ENCODE data around the gene MAP4K4.

Gene MAP4K4

DNA sequence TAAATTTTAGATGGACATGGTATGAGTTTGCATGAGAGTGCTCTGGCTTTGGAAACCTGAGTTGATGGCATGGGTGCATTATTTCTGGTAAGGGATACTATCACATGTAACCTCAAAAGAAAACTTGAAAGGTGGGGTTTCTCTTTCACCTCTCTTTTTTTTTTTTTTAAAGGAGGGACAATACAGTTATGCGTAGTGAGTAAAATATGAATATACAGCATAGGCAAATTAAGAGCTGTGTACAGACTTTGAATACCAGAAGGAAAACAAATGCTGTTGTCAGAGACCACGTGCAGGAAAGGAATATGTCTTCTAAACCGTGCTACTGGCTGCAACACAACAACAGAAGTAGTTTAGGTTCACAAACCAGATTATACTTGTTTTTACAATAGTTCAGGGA lies 82.1 kb downstream of the MAP4K4 start:
- TF ChIP-seq, protein P1, sequence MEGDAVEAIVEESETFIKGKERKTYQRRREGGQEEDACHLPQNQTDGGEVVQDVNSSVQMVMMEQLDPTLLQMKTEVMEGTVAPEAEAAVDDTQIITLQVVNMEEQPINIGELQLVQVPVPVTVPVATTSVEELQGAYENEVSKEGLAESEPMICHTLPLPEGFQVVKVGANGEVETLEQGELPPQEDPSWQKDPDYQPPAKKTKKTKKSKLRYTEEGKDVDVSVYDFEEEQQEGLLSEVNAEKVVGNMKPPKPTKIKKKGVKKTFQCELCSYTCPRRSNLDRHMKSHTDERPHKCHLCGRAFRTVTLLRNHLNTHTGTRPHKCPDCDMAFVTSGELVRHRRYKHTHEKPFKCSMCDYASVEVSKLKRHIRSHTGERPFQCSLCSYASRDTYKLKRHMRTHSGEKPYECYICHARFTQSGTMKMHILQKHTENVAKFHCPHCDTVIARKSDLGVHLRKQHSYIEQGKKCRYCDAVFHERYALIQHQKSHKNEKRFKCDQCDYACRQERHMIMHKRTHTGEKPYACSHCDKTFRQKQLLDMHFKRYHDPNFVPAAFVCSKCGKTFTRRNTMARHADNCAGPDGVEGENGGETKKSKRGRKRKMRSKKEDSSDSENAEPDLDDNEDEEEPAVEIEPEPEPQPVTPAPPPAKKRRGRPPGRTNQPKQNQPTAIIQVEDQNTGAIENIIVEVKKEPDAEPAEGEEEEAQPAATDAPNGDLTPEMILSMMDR (IDR thresholded peaks at IDR 0.05; ENCODE audit: insufficient read depth, low read length, poor library complexity, severe bottlenecking) = no peak
- Histone ChIP-seq H3K36me3 (ENCODE audit: control insufficient read depth, insufficient read depth, low read length) (no peaks in the 10 kb centered on the region), H3K4me3 (replicated peaks; ENCODE audit: low read depth, low read length) (no peak overlapping the region), H3K27me3 (replicated peaks; ENCODE audit: control insufficient read depth, insufficient read depth, low read length) (no peaks in the 10 kb centered on the region; the same call in 1 of the 2 replicates)
- DNase-seq (ENCODE audit: extremely low read depth, insufficient read length) = no peak

DNA sequence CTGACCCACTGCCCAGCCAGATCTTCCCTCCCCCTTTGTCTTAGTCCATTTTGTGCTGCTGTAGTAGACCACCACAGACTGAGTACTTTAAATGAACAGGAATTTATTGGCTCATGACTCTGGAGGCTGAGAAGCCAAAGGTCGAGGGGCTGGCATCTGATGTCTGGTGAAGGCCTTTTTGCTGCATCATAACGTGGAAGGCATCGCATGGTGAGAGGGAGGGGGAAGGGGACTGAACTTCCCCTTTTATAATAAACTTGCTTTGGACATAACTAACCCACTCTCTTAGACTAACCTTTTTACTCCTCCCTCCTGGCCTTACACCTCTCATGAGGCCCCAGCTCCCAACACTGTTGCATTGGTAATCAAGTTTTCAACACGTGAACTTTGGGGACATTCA lies 83.8 kb downstream of the MAP4K4 start:
- DNase-seq (ENCODE audit: extremely low read depth, insufficient read length) = no peak
- no peak overlapping the region for H3K4me3 ChIP-seq (replicated peaks; ENCODE audit: low read depth, low read length)
- no peaks in the 10 kb centered on the region for H3K36me3 ChIP-seq (ENCODE audit: control insufficient read depth, insufficient read depth, low read length)
- no peaks in the 10 kb centered on the region for H3K27me3 ChIP-seq (replicated peaks; ENCODE audit: control insufficient read depth, insufficient read depth, low read length)
- TF ChIP-seq, protein P1 (IDR thresholded peaks at IDR 0.05; ENCODE audit: insufficient read depth, low read length, poor library complexity, severe bottlenecking) = no peak

DNA sequence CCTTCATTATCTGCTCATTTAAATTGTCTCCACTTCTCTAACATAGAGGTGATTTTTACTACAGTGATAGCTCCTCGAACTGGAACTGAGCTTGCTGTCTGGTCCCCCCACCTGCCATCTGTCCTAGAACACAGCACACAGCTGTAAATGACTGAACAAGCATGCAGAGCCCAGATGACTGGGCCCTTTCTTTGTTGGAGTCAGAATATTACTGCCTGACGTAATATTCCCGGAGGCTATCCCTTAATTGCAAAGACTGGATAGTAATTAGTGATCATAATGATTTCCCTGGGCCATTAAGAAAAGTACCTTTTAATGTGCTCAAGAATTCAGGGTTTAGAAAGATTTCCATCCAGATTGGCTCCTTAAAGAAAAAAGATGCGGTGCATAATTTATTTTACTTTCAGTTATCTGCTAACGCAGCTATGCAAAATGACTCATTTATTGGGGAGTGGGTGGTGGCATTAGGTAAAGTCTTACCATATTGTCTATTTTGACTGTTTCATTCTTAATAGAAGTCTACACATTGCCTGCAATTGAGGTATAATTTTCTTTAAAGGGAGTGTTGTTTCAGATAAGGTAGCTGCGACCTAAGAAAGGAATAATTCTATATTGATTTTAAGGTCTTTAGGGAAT lies 84.4 kb downstream of the MAP4K4 start:
- Histone ChIP-seq H3K4me3 (replicated peaks; ENCODE audit: low read depth, low read length) (no peak overlapping the region), H3K36me3 (ENCODE audit: control insufficient read depth, insufficient read depth, low read length) (no peaks in the 10 kb centered on the region), H3K27me3 (replicated peaks; ENCODE audit: control insufficient read depth, insufficient read depth, low read length) (no peaks in the 10 kb centered on the region)
- no peak for DNase-seq (ENCODE audit: extremely low read depth, insufficient read length)
- TF ChIP-seq, protein P1 (IDR thresholded peaks at IDR 0.05; ENCODE audit: insufficient read depth, low read length, poor library complexity, severe bottlenecking) = no peak

DNA sequence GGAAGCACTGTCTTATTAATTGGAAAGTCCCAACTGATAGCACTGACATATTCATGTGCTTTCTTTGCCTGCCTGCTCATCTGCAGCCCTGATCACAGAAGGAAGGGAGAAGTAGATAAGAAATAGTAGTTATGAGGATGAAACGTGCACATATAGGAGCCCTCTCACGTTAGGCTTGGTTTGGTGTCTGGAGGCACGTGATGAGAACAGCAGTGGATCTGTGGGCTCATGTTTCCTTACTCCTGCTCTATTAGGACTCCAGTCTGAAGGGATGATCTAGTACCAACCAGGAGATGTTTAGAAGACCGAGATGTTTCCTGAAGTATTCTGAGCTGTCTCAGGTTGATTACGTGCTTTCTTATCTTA lies 84.9 kb downstream of the MAP4K4 start:
- DNase-seq (ENCODE audit: extremely low read depth, insufficient read length) = no peak
- Histone ChIP-seq H3K27me3 (replicated peaks; ENCODE audit: control insufficient read depth, insufficient read depth, low read length) (no peaks in the 10 kb centered on the region), H3K36me3 (ENCODE audit: control insufficient read depth, insufficient read depth, low read length) (no peaks in the 10 kb centered on the region), H3K4me3 (replicated peaks; ENCODE audit: low read depth, low read length) (no peak overlapping the region)
- TF ChIP-seq, protein P1 (IDR thresholded peaks at IDR 0.05; ENCODE audit: insufficient read depth, low read length, poor library complexity, severe bottlenecking) = no peak

DNA sequence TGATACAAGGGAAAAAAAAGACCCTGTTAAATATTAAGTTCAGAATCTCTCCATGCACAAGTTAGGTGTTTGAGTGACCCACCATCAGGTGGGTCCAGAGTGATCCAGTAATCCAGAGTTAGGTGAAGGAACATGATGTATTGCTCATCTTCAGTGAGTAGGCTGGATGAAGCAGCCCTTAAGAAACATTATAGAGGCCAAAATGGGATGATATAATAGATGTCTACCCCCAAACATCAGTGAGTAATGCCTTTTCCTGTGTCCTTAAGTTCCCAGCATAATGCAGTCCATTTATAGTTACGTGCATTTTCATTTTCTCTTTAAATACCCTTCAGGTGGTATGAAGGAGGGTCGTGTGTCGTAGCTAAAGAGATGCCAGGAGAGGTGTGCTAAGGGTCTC lies 89.6 kb downstream of the MAP4K4 start:
- no peak for DNase-seq (ENCODE audit: extremely low read depth, insufficient read length)
- Histone ChIP-seq H3K4me3 (replicated peaks; ENCODE audit: low read depth, low read length) (no peak overlapping the region), H3K27me3 (replicated peaks; ENCODE audit: control insufficient read depth, insufficient read depth, low read length) (no peaks in the 10 kb centered on the region), H3K36me3 (ENCODE audit: control insufficient read depth, insufficient read depth, low read length) (no peaks in the 10 kb centered on the region)
- TF ChIP-seq, protein P1 (IDR thresholded peaks at IDR 0.05; ENCODE audit: insufficient read depth, low read length, poor library complexity, severe bottlenecking) = no peak

DNA sequence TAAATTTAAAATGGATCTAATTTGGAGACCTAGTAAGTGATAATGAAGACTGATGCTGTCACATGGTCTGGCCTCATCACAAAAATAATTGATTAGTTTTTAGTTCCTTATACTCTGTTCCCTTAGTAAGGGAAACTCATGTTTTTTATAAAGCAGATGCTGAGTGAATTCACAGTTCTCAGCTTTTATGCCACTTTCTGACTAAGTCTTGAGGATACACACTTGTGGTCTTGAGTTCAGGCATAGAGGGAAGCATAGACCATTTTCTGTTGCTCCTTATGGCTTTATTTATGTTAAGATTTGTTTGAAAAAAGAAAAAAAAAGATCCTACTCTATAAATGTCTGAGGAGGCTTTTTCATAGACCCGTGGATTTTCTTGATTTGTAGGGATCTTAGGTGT lies 91.1 kb downstream of the MAP4K4 start:
- no peak for DNase-seq (ENCODE audit: extremely low read depth, insufficient read length)
- no peaks in the 10 kb centered on the region for H3K27me3 ChIP-seq (replicated peaks; ENCODE audit: control insufficient read depth, insufficient read depth, low read length)
- TF ChIP-seq, protein P1 (IDR thresholded peaks at IDR 0.05; ENCODE audit: insufficient read depth, low read length, poor library complexity, severe bottlenecking) = no peak
- no peak overlapping the region for H3K4me3 ChIP-seq (replicated peaks; ENCODE audit: low read depth, low read length)
- no peaks in the 10 kb centered on the region for H3K36me3 ChIP-seq (ENCODE audit: control insufficient read depth, insufficient read depth, low read length)
